ENCODE data around the gene ACR.

The ACR gene

GRCh38 chr22:50717709-50718351 is 20.2 kb upstream of the ACR start:
- no peak for DNase-seq (ENCODE audit: low read depth in 2 of 2)

- no peak for DNase-seq (ENCODE audit: low read depth in 2 of 2)
Observed at GRCh38 chr22:50718352-50718709, 19.7 kb upstream of the ACR start.

GRCh38 chr22:50719814-50720300 is 18.1 kb upstream of the ACR start:
- DNase-seq (ENCODE audit: low read depth in 2 of 2), result no peak

- no peak for DNase-seq (ENCODE audit: low read depth in 2 of 2)
Observed at GRCh38 chr22:50720301-50721256, 17.4 kb upstream of the ACR start.

GRCh38 chr22:50721257-50721844 is 16.7 kb upstream of the ACR start:
- no peak for DNase-seq (ENCODE audit: low read depth in 2 of 2)

- DNase-seq (ENCODE audit: low read depth in 2 of 2), result no peak
Observed at GRCh38 chr22:50722048-50722701, 15.8 kb upstream of the ACR start.

GRCh38 chr22:50722716-50723428 is 15.1 kb upstream of the ACR start:
- DNase-seq (ENCODE audit: low read depth in 2 of 2), result no peak

GRCh38 chr22:50723991-50724390 is 14.0 kb upstream of the ACR start:
- no peak for DNase-seq (ENCODE audit: low read depth in 2 of 2)

- no peak for DNase-seq (ENCODE audit: low read depth in 2 of 2)
Observed at GRCh38 chr22:50724616-50725015, 13.4 kb upstream of the ACR start.

GRCh38 chr22:50725597-50725996 is 12.4 kb upstream of the ACR start:
- DNase-seq (ENCODE audit: low read depth in 2 of 2), result no peak

GRCh38 chr22:50726643-50727340 is 11.2 kb upstream of the ACR start:
- no peak for DNase-seq (ENCODE audit: low read depth in 2 of 2)

GRCh38 chr22:50727678-50728522 is 10.1 kb upstream of the ACR start:
- no peak for DNase-seq (ENCODE audit: low read depth in 2 of 2)

GRCh38 chr22:50728523-50728931 is 9.5 kb upstream of the ACR start:
- DNase-seq (ENCODE audit: low read depth in 2 of 2), result no peak

GRCh38 chr22:50729391-50730012 is 8.5 kb upstream of the ACR start:
- DNase-seq (ENCODE audit: low read depth in 2 of 2), result no peak

GRCh38 chr22:50730013-50730891 is 7.8 kb upstream of the ACR start:
- DNase-seq (ENCODE audit: low read depth in 2 of 2), result no peak

GRCh38 chr22:50730941-50731661 is 6.9 kb upstream of the ACR start:
- DNase-seq (ENCODE audit: low read depth in 2 of 2), result no peak

GRCh38 chr22:50731811-50732624 is 6.0 kb upstream of the ACR start:
- DNase-seq (ENCODE audit: low read depth in 2 of 2), result peak; percentile 27 to 40

All from stimulated activated CD4-positive, alpha-beta T cell treated with anti-CD3 and anti-CD28 coated beads, Interleukin-1b, Interleukin-23, amount 100 ng/mL, for 1 hour (primary cell).